ENCODE data around the gene CHCHD4. TPM values are rescaled to one million over a fixed set of nuclear protein-coding genes. Genes with fewer than 3 reads are reported as not detected.

Gene CHCHD4
- total and polyA plus RNA-seq, 9 donors = 10.1 to 22.2 (median 12.2) TPM

DNA sequence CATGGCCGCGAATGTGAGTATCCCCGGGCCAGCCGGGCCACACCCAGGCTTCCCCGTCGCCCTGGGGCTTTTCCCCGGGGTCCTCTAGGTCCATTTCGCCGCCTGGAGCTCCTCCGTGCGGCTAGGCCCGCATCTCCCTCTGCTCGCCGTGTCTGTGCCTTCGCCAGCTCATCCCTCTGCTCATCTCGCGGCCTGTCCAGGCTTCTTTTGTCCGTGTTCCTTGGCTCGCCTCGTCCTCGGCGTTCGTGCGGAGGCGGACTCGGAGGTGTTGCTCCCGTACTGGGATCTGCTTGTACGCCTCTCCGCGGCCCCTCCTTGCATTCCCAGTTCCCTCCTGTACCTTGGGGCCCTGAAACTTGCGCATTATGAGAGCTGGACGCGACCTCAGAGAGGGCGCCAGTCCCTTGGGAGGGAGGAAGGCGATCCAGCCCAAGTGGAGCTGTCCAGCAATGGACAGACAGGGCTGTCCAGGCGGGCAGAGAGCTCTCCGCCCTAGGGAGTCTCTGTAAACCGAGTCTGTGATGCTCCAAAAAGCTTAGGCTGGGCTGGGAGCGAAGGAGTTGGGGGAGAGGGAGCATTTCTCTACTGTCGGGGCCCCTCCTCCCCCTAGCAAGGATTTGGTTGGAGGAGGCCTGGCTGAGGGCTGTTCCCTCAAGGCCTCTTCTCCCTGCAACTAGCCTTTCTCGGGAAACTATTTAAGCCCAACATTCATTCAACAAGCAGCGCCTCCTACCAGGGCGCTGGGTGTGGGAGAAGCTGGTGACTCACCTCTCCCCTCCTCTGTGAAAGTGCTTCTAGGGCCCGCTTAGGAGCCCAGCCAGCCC, 735 bp upstream of the CHCHD4 start:
- Histone ChIP-seq H3K27me3 (no peaks in the 10 kb centered on the region), H3K4me3 (peak overlapping the region; percentile 72), H3K27ac (peak overlapping the region; percentile 49 to 88), H3K4me1 (ENCODE audit: insufficient read depth) (peaks cover 18% of the 10 kb centered on the region), H3K36me3 (no peaks in the 10 kb centered on the region), H3K9me3 (no peaks in the 10 kb centered on the region)
- TF ChIP-seq, protein P1, sequence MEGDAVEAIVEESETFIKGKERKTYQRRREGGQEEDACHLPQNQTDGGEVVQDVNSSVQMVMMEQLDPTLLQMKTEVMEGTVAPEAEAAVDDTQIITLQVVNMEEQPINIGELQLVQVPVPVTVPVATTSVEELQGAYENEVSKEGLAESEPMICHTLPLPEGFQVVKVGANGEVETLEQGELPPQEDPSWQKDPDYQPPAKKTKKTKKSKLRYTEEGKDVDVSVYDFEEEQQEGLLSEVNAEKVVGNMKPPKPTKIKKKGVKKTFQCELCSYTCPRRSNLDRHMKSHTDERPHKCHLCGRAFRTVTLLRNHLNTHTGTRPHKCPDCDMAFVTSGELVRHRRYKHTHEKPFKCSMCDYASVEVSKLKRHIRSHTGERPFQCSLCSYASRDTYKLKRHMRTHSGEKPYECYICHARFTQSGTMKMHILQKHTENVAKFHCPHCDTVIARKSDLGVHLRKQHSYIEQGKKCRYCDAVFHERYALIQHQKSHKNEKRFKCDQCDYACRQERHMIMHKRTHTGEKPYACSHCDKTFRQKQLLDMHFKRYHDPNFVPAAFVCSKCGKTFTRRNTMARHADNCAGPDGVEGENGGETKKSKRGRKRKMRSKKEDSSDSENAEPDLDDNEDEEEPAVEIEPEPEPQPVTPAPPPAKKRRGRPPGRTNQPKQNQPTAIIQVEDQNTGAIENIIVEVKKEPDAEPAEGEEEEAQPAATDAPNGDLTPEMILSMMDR (IDR thresholded peaks at IDR 0.05) = peak in 1 of 3 donors; percentile 13
- TF ChIP-seq POLR2A (IDR thresholded peaks at IDR 0.05) (no peak), EP300 (IDR thresholded peaks at IDR 0.05) (no peak)
- WGBS, 3 donors = 0 to 1% (median 0%) methylated on average over 43 to 44 of the region's 44 CpGs
- intact Hi-C loops (cut with DNase I) = loop anchor here in 3 of 4 donors (2.0 to 10.0 kb wide), 5 partner anchors 15 to 231 kb away; partner anchors contain the start of genes LSM3 (in 2 of the 3) and XPC (in 2 of the 3)
- peak; percentile 53 to 74 (median 66) for DNase-seq

DNA sequence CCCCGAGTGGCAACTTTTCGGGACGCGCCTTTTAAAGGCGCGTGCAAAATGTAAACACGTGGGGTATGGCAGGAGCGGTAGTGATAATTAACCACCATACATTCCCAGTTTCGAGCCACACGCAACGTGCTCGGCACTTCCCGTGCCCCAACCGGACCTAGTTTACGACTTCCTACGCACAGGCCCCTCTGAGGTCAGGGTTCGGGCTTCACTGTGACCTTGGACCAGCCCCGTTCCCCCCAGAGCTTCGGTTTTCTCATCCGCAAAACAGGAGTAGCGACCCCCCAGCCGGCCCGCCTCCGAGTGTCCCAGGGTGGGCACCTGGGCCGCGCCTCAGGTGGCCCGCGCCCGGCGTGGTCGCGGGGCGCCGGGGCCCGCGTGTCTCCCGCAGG, 451 bp downstream of the CHCHD4 start:
- Histone ChIP-seq H3K27ac (peak overlapping the region; percentile 3 to 88), H3K4me1 (ENCODE audit: insufficient read depth) (peaks cover 20% of the 10 kb centered on the region), H3K4me3 (peak overlapping the region; percentile 72), H3K27me3 (no peaks in the 10 kb centered on the region), H3K36me3 (no peaks in the 10 kb centered on the region), H3K9me3 (no peaks in the 10 kb centered on the region)
- peak in 4 of 5 donors; percentile 69 to 83 (median 72) for DNase-seq
- intact Hi-C loops (cut with DNase I) = loop anchor here in 3 of 4 donors (2.0 to 10.0 kb wide), 3 partner anchors 51 to 229 kb away; partner anchors contain the start of genes LSM3 (in 2 of the 3) and XPC (in 2 of the 3)
- WGBS, 3 donors = 0% methylated on average over 35 to 37 of the region's 37 CpGs
- TF ChIP-seq, protein P1 (IDR thresholded peaks at IDR 0.05) = no peak
- TF ChIP-seq EP300 (IDR thresholded peaks at IDR 0.05) = no peak
- no peak for TF ChIP-seq POLR2A (IDR thresholded peaks at IDR 0.05)

GRCh38 chr3:14123308-14124222, 1.1 kb downstream of the CHCHD4 start:
- no peaks in the 10 kb centered on the region for H3K9me3 ChIP-seq
- H3K4me3 ChIP-seq = peak overlapping the region; percentile 72
- no peaks in the 10 kb centered on the region for H3K36me3 ChIP-seq
- DNase-seq = peak in 1 of 5 donors; percentile 42
- peak overlapping the region in 1 of 2 donors; percentile 88 for H3K27ac ChIP-seq
- WGBS, 3 donors = 50 to 52% (median 50%) methylated on average over 15 of the region's 15 CpGs
- TF ChIP-seq EP300 (IDR thresholded peaks at IDR 0.05) (no peak), POLR2A (IDR thresholded peaks at IDR 0.05) (no peak)
- TF ChIP-seq, protein P1 (IDR thresholded peaks at IDR 0.05) = no peak
- intact Hi-C loops (cut with DNase I) = loop anchor here in 3 of 4 donors (2.0 to 10.0 kb wide), 3 partner anchors 51 to 229 kb away; partner anchors contain the start of genes LSM3 (in 2 of the 3) and XPC (in 2 of the 3)
- peaks cover 26% of the 10 kb centered on the region for H3K4me1 ChIP-seq (ENCODE audit: insufficient read depth)
- no peaks in the 10 kb centered on the region for H3K27me3 ChIP-seq

DNA sequence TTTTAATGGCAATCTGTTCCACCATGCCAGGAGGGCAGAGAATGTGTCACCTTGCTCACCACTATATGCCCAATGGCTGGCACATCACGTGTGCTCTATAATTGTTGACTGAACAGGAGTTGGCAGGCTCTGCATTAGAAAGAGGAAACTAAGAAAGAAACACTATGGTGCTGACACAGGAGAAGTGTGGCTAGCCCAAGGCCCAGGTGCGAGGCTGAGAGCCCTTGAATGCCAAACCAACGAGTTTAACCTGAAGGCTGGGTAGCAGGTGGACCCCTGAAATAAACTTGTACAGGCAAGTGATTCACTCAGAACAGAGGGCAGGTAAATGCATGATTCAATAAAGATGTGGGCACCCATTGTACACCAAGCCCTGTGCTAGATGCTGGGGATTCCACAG, 2.4 kb downstream of the CHCHD4 start:
- intact Hi-C loops (cut with DNase I) = loop anchor here in 2 of 4 donors (10.0 kb wide), 2 partner anchors 52 to 228 kb away; partner anchors contain the start of genes LSM3 (in 1 of the 2) and XPC (in 1 of the 2)
- Histone ChIP-seq H3K9me3 (no peaks in the 10 kb centered on the region), H3K36me3 (no peaks in the 10 kb centered on the region), H3K27me3 (no peaks in the 10 kb centered on the region), H3K4me3 (no peak overlapping the region), H3K27ac (no peak overlapping the region), H3K4me1 (ENCODE audit: insufficient read depth) (peaks cover 25% of the 10 kb centered on the region)
- no peak for DNase-seq
- TF ChIP-seq, protein P1 (IDR thresholded peaks at IDR 0.05) = no peak
- TF ChIP-seq EP300 (IDR thresholded peaks at IDR 0.05) = no peak
- no peak for TF ChIP-seq POLR2A (IDR thresholded peaks at IDR 0.05)
- WGBS, 3 donors = 89 to 93% (median 93%) methylated on average over 3 of the region's 3 CpGs

All from ovary (tissue), 9 donors.